ACC112 (cell line): Measurements from ENCODE around the gene ZC3H18.

Experiments used
- H2AFZ ChIP-seq: fragments of 200-600 bp; sonication (generic); one replicate; pipeline ENCODE4 v1.6.0; 2017; ENCODE audit warnings: antibody characterized with exemption, low read length; ENCODE audit not compliant: unreplicated experiment
- H3K27ac ChIP-seq: fragments of 200-600 bp; sonication (generic); 2 replicates; pipeline ENCODE4 v1.5.1; 2014; ENCODE audit warnings: low read depth, mild to moderate bottlenecking, antibody characterized with exemption, low read length, moderate library complexity
- H3K27me3 ChIP-seq: fragments of 200-600 bp; sonication (generic); 2 replicates; pipeline ENCODE4 v1.6.1; 2014; ENCODE audit warnings: mild to moderate bottlenecking, antibody characterized with exemption, low read length, moderate library complexity, mixed read lengths; ENCODE audit not compliant: insufficient read depth
- H3K36me3 ChIP-seq: fragments of 200-600 bp; sonication (generic); 2 replicates; pipeline ENCODE4 v1.6.1; 2016; ENCODE audit warnings: mild to moderate bottlenecking, antibody characterized with exemption, low read length, moderate library complexity, mixed read lengths; ENCODE audit not compliant: insufficient read depth
- H3K4me1 ChIP-seq: fragments of 200-600 bp; sonication (generic); one replicate; pipeline ENCODE4 v1.6.1; 2016; ENCODE audit warnings: low read length, mixed read lengths; ENCODE audit not compliant: insufficient read depth, unreplicated experiment, control insufficient read depth
- H3K4me3 ChIP-seq: fragments of 200-600 bp; sonication (generic); 2 replicates; pipeline ENCODE4 v1.5.1; 2014; ENCODE audit warnings: mild to moderate bottlenecking, low read depth, low read length
- H3K79me2 ChIP-seq: fragments of 200-600 bp; sonication (generic); one replicate; pipeline ENCODE4 v1.6.0; 2016; ENCODE audit warnings: low read length; ENCODE audit not compliant: control insufficient read depth, unreplicated experiment, insufficient read depth

ZC3H18 gene

DNA sequence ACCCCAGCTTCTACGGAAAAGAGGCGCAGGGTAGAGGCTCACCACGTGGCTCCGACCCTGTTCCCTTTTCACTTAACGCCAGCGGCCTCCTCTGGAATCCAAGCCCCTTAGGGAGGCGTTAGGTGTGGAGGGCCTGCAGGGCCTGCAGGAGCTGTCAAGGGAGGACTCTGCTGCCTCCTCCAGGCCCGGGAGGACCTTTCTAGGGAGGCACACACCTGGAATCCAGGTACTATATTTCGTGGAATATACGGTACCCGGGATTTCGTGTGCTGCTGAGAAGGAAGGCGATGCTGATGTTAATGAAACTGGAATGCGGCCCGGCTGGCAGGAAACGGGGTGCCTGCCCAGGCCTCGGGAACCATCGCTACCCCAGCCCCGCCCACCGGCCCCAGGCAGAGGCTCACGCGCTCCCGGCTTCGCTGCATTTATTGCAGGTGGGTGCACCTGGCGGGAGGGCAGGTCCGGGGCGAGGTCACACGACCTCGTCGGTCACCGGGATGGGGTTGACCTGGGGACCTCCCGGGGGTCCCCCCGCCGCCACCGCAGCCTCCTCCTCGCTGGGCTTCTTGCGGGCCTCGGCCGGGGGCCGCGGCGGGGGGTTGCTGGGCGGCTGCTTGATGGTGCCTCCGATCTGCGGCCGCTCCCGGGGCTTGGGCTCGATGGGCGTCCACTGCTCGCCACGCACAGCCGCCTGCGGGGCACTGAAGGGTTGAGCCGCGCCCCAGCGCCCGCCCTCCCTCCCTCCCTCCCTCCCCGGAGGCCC, 72.9 kb downstream of the ZC3H18 start:
- Histone ChIP-seq H3K4me1 (no peaks in the 10 kb centered on the region), H3K79me2 (no peaks in the 10 kb centered on the region), H2AFZ (no peak overlapping the region), H3K36me3 (no peaks in the 10 kb centered on the region), H3K27ac (no peak overlapping the region), H3K4me3 (no peak overlapping the region), H3K27me3 (peaks cover 28% of the 10 kb centered on the region)

GRCh38 chr16:88643644-88643932, 73.4 kb downstream of the ZC3H18 start:
- Histone ChIP-seq H3K4me1 (no peaks in the 10 kb centered on the region), H3K4me3 (no peak overlapping the region), H2AFZ (no peak overlapping the region), H3K36me3 (no peaks in the 10 kb centered on the region), H3K27me3 (peaks cover 23% of the 10 kb centered on the region), H3K27ac (no peak overlapping the region), H3K79me2 (no peaks in the 10 kb centered on the region)

GRCh38 chr16:88645455-88645854, 75.3 kb downstream of the ZC3H18 start:
- Histone ChIP-seq H3K4me1 (no peaks in the 10 kb centered on the region), H3K36me3 (no peaks in the 10 kb centered on the region), H2AFZ (no peak overlapping the region), H3K79me2 (peaks cover 15% of the 10 kb centered on the region), H3K27me3 (peaks cover 4% of the 10 kb centered on the region), H3K27ac (no peak overlapping the region), H3K4me3 (no peak overlapping the region)

DNA sequence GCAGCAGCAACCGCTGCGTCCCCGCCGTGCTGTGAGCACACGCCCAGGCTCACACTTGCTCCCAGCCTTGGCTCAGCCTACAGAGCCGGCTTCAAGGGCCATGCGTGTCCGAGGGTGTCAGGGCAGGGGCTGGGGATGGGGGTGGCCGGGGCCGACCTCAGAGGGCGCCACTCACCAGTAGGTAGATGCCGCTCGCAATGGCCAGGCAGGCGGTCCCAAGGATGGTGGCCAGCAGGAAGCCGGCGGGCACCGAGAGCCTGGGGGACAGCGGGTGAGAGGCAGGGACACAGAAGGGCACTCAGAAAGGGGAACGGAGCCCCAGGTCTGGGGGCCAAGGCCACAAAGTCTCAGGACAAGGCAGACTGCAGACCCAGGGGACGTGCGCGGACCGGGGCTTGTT, 75.7 kb downstream of the ZC3H18 start:
- Histone ChIP-seq H3K36me3 (no peaks in the 10 kb centered on the region), H3K4me3 (no peak overlapping the region), H3K4me1 (no peaks in the 10 kb centered on the region), H2AFZ (no peak overlapping the region), H3K27ac (no peak overlapping the region), H3K27me3 (no peaks in the 10 kb centered on the region), H3K79me2 (peaks cover 16% of the 10 kb centered on the region)

GRCh38 chr16:88646345-88647034, 76.3 kb downstream of the ZC3H18 start:
- Histone ChIP-seq H2AFZ (no peak overlapping the region), H3K4me3 (no peak overlapping the region), H3K79me2 (peaks cover 16% of the 10 kb centered on the region), H3K27ac (no peak overlapping the region), H3K4me1 (peaks cover 5% of the 10 kb centered on the region), H3K27me3 (no peaks in the 10 kb centered on the region), H3K36me3 (no peaks in the 10 kb centered on the region)

GRCh38 chr16:88647178-88648070, 77.2 kb downstream of the ZC3H18 start:
- Histone ChIP-seq H2AFZ (no peak overlapping the region), H3K4me1 (peaks cover 6% of the 10 kb centered on the region), H3K27ac (no peak overlapping the region), H3K27me3 (no peaks in the 10 kb centered on the region), H3K36me3 (no peaks in the 10 kb centered on the region), H3K4me3 (no peak overlapping the region), H3K79me2 (peaks cover 16% of the 10 kb centered on the region)

- peak overlapping the region; percentile 100 for H3K4me3 ChIP-seq
- H2AFZ ChIP-seq, result no peak overlapping the region
- peaks cover 6% of the 10 kb centered on the region for H3K4me1 ChIP-seq
- H3K79me2 ChIP-seq, result peaks cover 16% of the 10 kb centered on the region
- no peaks in the 10 kb centered on the region for H3K27me3 ChIP-seq
- no peaks in the 10 kb centered on the region for H3K36me3 ChIP-seq
- H3K27ac ChIP-seq, result no peak overlapping the region
These were observed 79.2 kb downstream of the ZC3H18 start for GRCh38 chr16:88649195-88649923.

GRCh38 chr16:88649924-88650748, 79.9 kb downstream of the ZC3H18 start:
- peaks cover 16% of the 10 kb centered on the region for H3K79me2 ChIP-seq
- H2AFZ ChIP-seq, result peak overlapping the region; percentile 83
- peaks cover 6% of the 10 kb centered on the region for H3K4me1 ChIP-seq
- H3K27ac ChIP-seq, result no peak overlapping the region
- H3K27me3 ChIP-seq, result no peaks in the 10 kb centered on the region
- no peaks in the 10 kb centered on the region for H3K36me3 ChIP-seq
- peak overlapping the region; percentile 100 for H3K4me3 ChIP-seq

DNA sequence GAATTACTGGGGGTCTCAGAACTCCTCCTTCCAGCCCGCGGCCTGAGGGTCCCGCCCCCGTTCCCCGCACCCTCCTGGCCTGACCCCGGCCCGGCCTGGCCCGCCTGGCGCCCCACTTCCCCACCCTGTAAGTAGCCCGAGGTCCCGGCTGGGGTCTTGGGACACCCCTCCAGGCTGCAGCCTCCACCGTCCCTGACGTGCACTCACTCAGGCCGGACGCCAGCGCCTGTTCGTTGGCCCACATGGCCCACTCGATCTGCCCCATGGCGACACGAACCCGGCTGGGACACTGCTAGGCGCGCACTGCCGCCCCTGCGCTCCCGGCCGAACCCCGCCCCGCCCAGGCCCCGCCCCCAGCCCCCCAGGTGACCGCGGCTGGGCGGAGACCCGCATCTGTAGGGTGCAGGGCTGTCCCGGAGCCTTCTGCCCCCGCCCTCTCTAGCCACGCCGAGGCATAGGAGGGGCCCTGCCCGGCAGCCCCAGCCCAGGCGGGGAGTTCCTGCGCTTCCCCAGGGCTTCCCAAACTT, 80.6 kb downstream of the ZC3H18 start, which contains the start of gene CYBA:
Gene CYBA, minus strand, starts transcription at position 305 of the 527 bp plus-strand sequence. Its CDS starts 40 bp downstream, at position 265.
- Histone ChIP-seq H3K4me1 (peaks cover 6% of the 10 kb centered on the region), H3K36me3 (no peaks in the 10 kb centered on the region), H3K27me3 (no peaks in the 10 kb centered on the region), H3K79me2 (peaks cover 16% of the 10 kb centered on the region), H3K4me3 (peak within 1 kb of the TSS; percentile 100), H3K27ac (no peak within 1 kb of the TSS), H2AFZ (peak within 1 kb of the TSS; percentile 83)
